IMR-90 (cell line): ENCODE results near the gene PSMD9. TPM values are rescaled to one million over a fixed set of nuclear protein-coding genes. Genes with fewer than 3 reads are reported as not detected.

ENCODE experiments used
- ATAC-seq: fragments of 200-7000 bp; cut with Tn5 transposase; 2 replicates; pipeline ENCODE4 v1.9.1; 2020; ENCODE audit warnings: low read depth, mild to moderate bottlenecking, moderate library complexity
- BruUV-seq: library from RNA; stranded (reverse); fragments of 400-500 nt; replicated peaks from 2 replicates; lab custom pipeline; 2021; lab: Mats Ljungman, UMichigan
- CTCF ChIA-PET: fragments of 300-600 bp; formaldehyde crosslinking; extraction: SDS; loops from one replicate; lab custom pipeline; 2021; ENCODE audit warnings: antibody characterized with exemption; lab: Yijun Ruan, JAX
- POLR2A ChIA-PET: fragments of 300-600 bp; sonication (Branson Sonifier 250); formaldehyde crosslinking; loops from one replicate; lab custom pipeline; 2022; ENCODE audit warnings: antibody characterized with exemption; ENCODE audit not compliant: unreplicated experiment; lab: Charles Lee
- DNase-seq: peaks from one replicate; pipeline ENCODE4 v3.0.0; 2013
- H2AFZ ChIP-seq: replicated peaks from 2 replicates; pipeline ENCODE3; 2013; ENCODE audit warnings: low read length, mild to moderate bottlenecking; ENCODE audit not compliant: poor library complexity
- H2AK5ac ChIP-seq: 2 replicates; pipeline ENCODE4 v1.6.1; 2013; ENCODE audit warnings: low read depth, low read length, inconsistent platforms
- H2AK9ac ChIP-seq: replicated peaks from 2 replicates; pipeline ENCODE3; 2013; ENCODE audit warnings: mild to moderate bottlenecking, low read depth, low read length, moderate library complexity; ENCODE audit not compliant: poor library complexity
- H2BK120ac ChIP-seq: 2 replicates; pipeline ENCODE4 v1.6.1; 2013; ENCODE audit warnings: low read depth, low read length, inconsistent platforms
- H2BK15ac ChIP-seq: 3 replicates; pipeline ENCODE4 v1.6.1; 2013; ENCODE audit warnings: low read depth, low read length, inconsistent platforms
- H2BK20ac ChIP-seq: 2 replicates; pipeline ENCODE4 v1.6.1; 2013; ENCODE audit warnings: low read depth, mild to moderate bottlenecking, inconsistent platforms, low read length, moderate library complexity
- H2BK5ac ChIP-seq: 2 replicates; pipeline ENCODE4 v1.6.1; 2013; ENCODE audit warnings: mild to moderate bottlenecking, low read depth, low read length, inconsistent platforms; ENCODE audit not compliant: poor library complexity, severe bottlenecking
- H3K14ac ChIP-seq: replicated peaks from 2 replicates; pipeline ENCODE4 v1.6.1; 2013; ENCODE audit warnings: low read depth, low read length, inconsistent platforms
- H3K18ac ChIP-seq: 2 replicates; pipeline ENCODE4 v1.6.1; 2013; ENCODE audit warnings: low read depth, low read length, control low read depth
- H3K23ac ChIP-seq: 2 replicates; pipeline ENCODE4 v1.6.1; 2013; ENCODE audit warnings: low read depth, low read length, inconsistent platforms
- H3K27ac ChIP-seq: 2 replicates; pipeline ENCODE4 v1.5.1; 2013; ENCODE audit warnings: mild to moderate bottlenecking, control low read depth, low read length; ENCODE audit not compliant: insufficient read depth
- H3K27me3 ChIP-seq: 2 replicates; pipeline ENCODE4 v1.6.1; 2013; ENCODE audit warnings: low read length; ENCODE audit not compliant: control insufficient read depth, insufficient read depth
- H3K36me3 ChIP-seq: 2 replicates; pipeline ENCODE4 v1.6.1; 2013; ENCODE audit warnings: low read length, mixed read lengths; ENCODE audit not compliant: control insufficient read depth, insufficient read depth
- H3K4ac ChIP-seq: 2 replicates; pipeline ENCODE4 v1.6.1; 2013; ENCODE audit warnings: low read depth, low read length, inconsistent platforms
- H3K4me1 ChIP-seq: 2 replicates; pipeline ENCODE4 v1.6.1; 2013; ENCODE audit warnings: low read length, mixed read lengths; ENCODE audit not compliant: control insufficient read depth, insufficient read depth
- H3K4me2 ChIP-seq: 2 replicates; pipeline ENCODE4 v1.6.1; 2013; ENCODE audit warnings: low read depth, mild to moderate bottlenecking, control low read depth, low read length, moderate library complexity
- H3K4me3 ChIP-seq: 2 replicates; pipeline ENCODE4 v1.5.1; 2013; ENCODE audit warnings: low read depth, mild to moderate bottlenecking, control low read depth, low read length, moderate library complexity; ENCODE audit not compliant: insufficient read depth
- H3K56ac ChIP-seq: 2 replicates; pipeline ENCODE4 v1.6.1; 2013; ENCODE audit warnings: low read length, inconsistent platforms; ENCODE audit not compliant: insufficient read depth; ENCODE audit errors: extremely low read depth
- H3K79me1 ChIP-seq, 2 experiments: 2 replicates each; pipeline ENCODE4 v1.6.1; 2013; ENCODE audit warnings: low read length in 2 of 2, inconsistent platforms in 1 of 2, low read depth in 1 of 2
- H3K9ac ChIP-seq: 2 replicates; pipeline ENCODE4 v1.6.1; 2013; ENCODE audit warnings: low read depth, low read length, control low read depth
- H3K9me1 ChIP-seq: 2 replicates; pipeline ENCODE4 v1.6.1; 2013; ENCODE audit warnings: low read length, inconsistent platforms; ENCODE audit not compliant: insufficient read depth
- H3K9me3 ChIP-seq: 2 replicates; pipeline ENCODE4 v1.6.1; 2013; ENCODE audit warnings: low read length; ENCODE audit not compliant: control insufficient read depth, insufficient read depth
- H4K20me1 ChIP-seq: 2 replicates; pipeline ENCODE4 v1.6.1; 2013; ENCODE audit warnings: low read length, inconsistent platforms; ENCODE audit not compliant: insufficient read depth
- H4K5ac ChIP-seq: 2 replicates; pipeline ENCODE4 v1.6.1; 2013; ENCODE audit warnings: mild to moderate bottlenecking, low read depth, low read length, control low read depth
- H4K8ac ChIP-seq, 2 experiments: 2 replicates each; pipeline ENCODE4 v1.6.1; 2013; ENCODE audit warnings: low read depth in 2 of 2, low read length in 2 of 2, control low read depth in 1 of 2, inconsistent platforms in 1 of 2
- H4K91ac ChIP-seq: 2 replicates; pipeline ENCODE4 v1.6.1; 2013; ENCODE audit warnings: low read depth, low read length, inconsistent platforms; ENCODE audit not compliant: insufficient read depth
- BHLHE40 ChIP-seq: fragments of 150-350 bp; IDR thresholded peaks from 2 replicates; pipeline ENCODE4 v1.6.1; 2016; ENCODE audit warnings: mild to moderate bottlenecking, low read depth, low read length
- CHD1 ChIP-seq: IDR thresholded peaks from 2 replicates; pipeline ENCODE4 v1.6.1; 2012; ENCODE audit warnings: low read depth, low read length, improper control_type of control experiment
- MAFK ChIP-seq: IDR thresholded peaks from 2 replicates; pipeline ENCODE4 v1.6.1; 2012; ENCODE audit warnings: low read depth, low read length, improper control_type of control experiment
- MAZ ChIP-seq: IDR thresholded peaks from 2 replicates; pipeline ENCODE4 v1.6.1; 2012; ENCODE audit warnings: low read depth, mild to moderate bottlenecking, low read length, improper control_type of control experiment, moderate library complexity, borderline replicate concordance
- NFE2L2 ChIP-seq: fragments of 150-350 bp; IDR thresholded peaks from 2 replicates; pipeline ENCODE4 v1.6.1; 2016; ENCODE audit warnings: low read depth, mild to moderate bottlenecking, low read length
- RAD21 ChIP-seq: IDR thresholded peaks from 2 replicates; pipeline ENCODE4 v1.6.1; 2012; ENCODE audit warnings: low read length, improper control_type of control experiment
- RCOR1 ChIP-seq: IDR thresholded peaks from 2 replicates; pipeline ENCODE4 v1.6.1; 2012; ENCODE audit warnings: mild to moderate bottlenecking, low read length, improper control_type of control experiment; ENCODE audit not compliant: insufficient replicate concordance
- RFX5 ChIP-seq: IDR thresholded peaks from 2 replicates; pipeline ENCODE4 v1.8.0; 2012; ENCODE audit warnings: low read depth, mild to moderate bottlenecking, low read length, moderate library complexity
- SMC3 ChIP-seq: fragments of 150-350 bp; IDR thresholded peaks from 2 replicates; pipeline ENCODE4 v1.6.1; 2016; ENCODE audit warnings: low read depth, mild to moderate bottlenecking, antibody characterized with exemption, low read length, moderate library complexity
- WGBS, 2 experiments: methylation state at CpG; one replicate each; pipeline versions ENCODE4 v1.1.5 to v1.1.7; 2013; ENCODE audit warnings: missing lambda C conversion rate in 2 of 2; ENCODE audit not compliant: insufficient read length in 1 of 2; ENCODE audit errors: extremely low coverage in 2 of 2; 5-methylcytosine and 5-hydroxymethylcytosine counted together
- dilution Hi-C: fragments of 300-500 bp; cut with HindIII; formaldehyde crosslinking; loops from one replicate; pipeline ENCODE4 v1.14.3; 2018; ENCODE audit warnings: low sequenced_read_pairs; ENCODE audit not compliant: unreplicated experiment
- in situ Hi-C: fragments of 300-500 bp; cut with MboI; formaldehyde crosslinking; loops from 3 replicates; pipeline ENCODE4 v1.14.3; 2019; ENCODE audit warnings: low sequenced_read_pairs, inconsistent platforms, mixed read lengths
- intact Hi-C: fragments of 100-400 bp; cut with micrococcal nuclease; formaldehyde crosslinking; loops from 2 replicates; pipeline ENCODE4 v1.10.0; 2022
- polyA plus RNA-seq, 3 experiments: library from polyadenylated mRNA; depleted of rRNA; stranded (reverse); fragments of >200 nt; gene quantifications; 2 replicates each; pipeline ENCODE4 v1.2.3, GENCODE V29; 2012; ENCODE audit warnings: low replicate concordance in 1 of 3
- total RNA-seq: library from RNA; depleted of rRNA; stranded (reverse); fragments of >200 nt; gene quantifications from 2 replicates; pipeline ENCODE4 v1.2.3, GENCODE V29; 2012
- TF ChIP-seq, protein P1 (sequence below): conservative IDR thresholded peaks from 2 replicates; pipeline ENCODE4 v1.5.1; 2012; ENCODE audit warnings: mild to moderate bottlenecking, low read depth, low read length, improper control_type of control experiment

PSMD9 gene
- total and polyA plus RNA-seq, 2 of the 4 experiments (the other 2 are of a cell fraction), result 135 to 142 TPM

DNA sequence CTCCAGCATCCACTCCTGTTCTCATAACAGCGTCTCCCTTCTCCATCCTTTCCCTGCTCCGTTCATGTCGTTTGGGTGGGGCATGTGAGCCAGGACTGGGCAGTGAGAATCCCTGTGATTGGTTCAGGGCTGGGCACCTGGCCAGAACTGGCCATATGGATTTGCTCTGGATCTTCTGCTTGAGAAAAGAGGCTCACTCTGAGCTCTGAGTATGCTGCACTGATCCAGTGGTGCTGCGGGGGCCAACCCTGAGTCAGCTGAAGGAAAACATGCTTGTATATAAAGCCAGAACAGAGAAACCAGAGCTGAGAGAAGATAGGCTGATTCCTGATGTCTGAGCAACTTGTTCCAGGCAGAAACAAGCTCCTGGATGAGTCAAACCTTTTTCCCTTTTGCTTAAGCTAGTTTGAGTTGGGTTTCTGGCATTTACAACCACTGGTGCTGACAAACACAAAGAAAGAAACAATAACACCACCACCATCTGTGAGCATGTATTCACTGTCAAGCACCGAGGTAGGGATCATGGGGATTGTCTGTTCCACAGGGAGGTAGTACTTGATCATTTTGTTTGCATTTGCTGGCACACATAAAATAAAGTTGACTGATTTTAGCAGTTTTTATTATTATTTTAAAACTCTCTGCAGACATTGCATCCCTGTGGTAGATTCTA lies 15.9 kb upstream of the PSMD9 start (continued):
- peak; percentile 62; the same call in 1 of the 2 replicates for TF ChIP-seq MAZ
- TF ChIP-seq RAD21, result peak; percentile 1; the same call in 1 of the 2 replicates
- TF ChIP-seq RFX5, result no peak

DNA sequence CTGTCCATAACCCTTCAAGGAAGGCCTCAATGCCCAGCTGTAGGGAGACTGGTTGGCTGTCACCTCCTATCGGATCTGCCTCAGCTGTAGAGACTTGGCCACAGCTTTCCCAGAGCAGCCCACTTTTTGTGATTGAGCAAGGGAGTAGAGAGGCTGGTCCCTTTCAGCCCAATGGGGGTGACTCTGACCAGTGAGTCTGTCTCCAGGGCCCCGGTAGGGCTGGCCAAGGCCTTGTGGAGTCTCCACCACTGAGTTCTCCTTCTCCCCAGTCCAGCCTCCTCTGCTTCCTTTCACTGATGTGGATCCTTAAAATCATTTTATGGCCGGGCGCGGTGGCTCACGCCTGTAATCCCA lies 15.4 kb upstream of the PSMD9 start:
- POLR2A ChIA-PET, result interaction anchor here (1.5 kb wide), 1 partner anchor 16 kb away, joined by 5 read pairs; the partner anchor contains the start of gene PSMD9
- H3K23ac ChIP-seq, result peak overlapping the region; percentile 84
- TF ChIP-seq RFX5 (no peak), NFE2L2 (no peak), BHLHE40 (no peak), CHD1 (no peak), MAFK (no peak), RCOR1 (no peak), RAD21 (no peak), SMC3 (no peak)
- TF ChIP-seq, protein P1, sequence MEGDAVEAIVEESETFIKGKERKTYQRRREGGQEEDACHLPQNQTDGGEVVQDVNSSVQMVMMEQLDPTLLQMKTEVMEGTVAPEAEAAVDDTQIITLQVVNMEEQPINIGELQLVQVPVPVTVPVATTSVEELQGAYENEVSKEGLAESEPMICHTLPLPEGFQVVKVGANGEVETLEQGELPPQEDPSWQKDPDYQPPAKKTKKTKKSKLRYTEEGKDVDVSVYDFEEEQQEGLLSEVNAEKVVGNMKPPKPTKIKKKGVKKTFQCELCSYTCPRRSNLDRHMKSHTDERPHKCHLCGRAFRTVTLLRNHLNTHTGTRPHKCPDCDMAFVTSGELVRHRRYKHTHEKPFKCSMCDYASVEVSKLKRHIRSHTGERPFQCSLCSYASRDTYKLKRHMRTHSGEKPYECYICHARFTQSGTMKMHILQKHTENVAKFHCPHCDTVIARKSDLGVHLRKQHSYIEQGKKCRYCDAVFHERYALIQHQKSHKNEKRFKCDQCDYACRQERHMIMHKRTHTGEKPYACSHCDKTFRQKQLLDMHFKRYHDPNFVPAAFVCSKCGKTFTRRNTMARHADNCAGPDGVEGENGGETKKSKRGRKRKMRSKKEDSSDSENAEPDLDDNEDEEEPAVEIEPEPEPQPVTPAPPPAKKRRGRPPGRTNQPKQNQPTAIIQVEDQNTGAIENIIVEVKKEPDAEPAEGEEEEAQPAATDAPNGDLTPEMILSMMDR, result no peak
- peaks cover 4% of the 10 kb centered on the region for H3K4me1 ChIP-seq
- intact Hi-C loops (loop anchor here (5.0 kb wide), 1 partner anchor 36 kb away; no protein-coding TSS in a partner anchor), in situ Hi-C loops (no loop called here), dilution Hi-C loops (no loop called here)
- 0 out of 2 replicates have a peak overlapping the region, but pooled peaks have one; percentile 64 for H3K14ac ChIP-seq
- ATAC-seq, result peak; percentile 18
- H3K18ac ChIP-seq, result peak overlapping the region; percentile 8; the same call in 1 of the 2 replicates
- no peaks in the 10 kb centered on the region for H3K36me3 ChIP-seq
- no peak overlapping the region for H3K4me3 ChIP-seq
- no peak for DNase-seq
- H4K20me1 ChIP-seq, result peaks cover 6% of the 10 kb centered on the region
- peaks cover 11% of the 10 kb centered on the region; the same call in 1 of the 2 replicates for H3K9me1 ChIP-seq
- peak overlapping the region; percentile 77 for H4K5ac ChIP-seq
- peak overlapping the region; percentile 50; the same call in 1 of the 2 replicates for H3K9ac ChIP-seq
- CTCF ChIA-PET, result interaction anchor here (0.5 to 1.4 kb wide), 5 partner anchors 11 to 79 kb away, joined by 3 to 6 read pairs (median 4); partner anchors contain the start of genes HPD and PSMD9
- peak overlapping the region; percentile 86 for H2BK120ac ChIP-seq
- H3K27ac ChIP-seq, result peak overlapping the region; percentile 94; the same call in 1 of the 2 replicates
- peak overlapping the region; percentile 21 for H2BK20ac ChIP-seq
- no TSS peak for BruUV-seq
- peak overlapping the region; percentile 47 for H3K4me2 ChIP-seq
- no peak overlapping the region for H2BK15ac ChIP-seq
- 87% methylated on average over 3 of the region's 6 CpGs; no CpG with 5 or more reads in 1 of the 2 experiments for WGBS, 2 experiments
- H4K91ac ChIP-seq, result no peak overlapping the region
- H2AFZ ChIP-seq, result peak overlapping the region; percentile 78
- peak overlapping the region; percentile 76 for H2BK5ac ChIP-seq
- peak overlapping the region; percentile 5; the same call in 1 of the 2 replicates for H3K56ac ChIP-seq
- peak overlapping the region; percentile 68 for H3K4ac ChIP-seq
- H3K9me3 ChIP-seq, result no peaks in the 10 kb centered on the region
- peak overlapping the region in 1 of 2 experiments; percentile 84; a peak in 2 of 4 replicates for H4K8ac ChIP-seq
- no peaks in the 10 kb centered on the region for H3K79me1 ChIP-seq
- peak overlapping the region; percentile 71; the same call in 1 of the 2 replicates for H2AK5ac ChIP-seq
- peak overlapping the region; percentile 47 for H2AK9ac ChIP-seq
- no peaks in the 10 kb centered on the region for H3K27me3 ChIP-seq
